K562 (cell line): ENCODE data around the gene PLPPR2. TPM values are rescaled to one million over a fixed set of nuclear protein-coding genes. Genes with fewer than 3 reads are reported as not detected.

Source experiments
- ARID3B ChIP-seq: fragments of 250-450 bp; sonication (Bioruptor Pico); IDR thresholded peaks from 2 replicates; pipeline ENCODE4 v1.4.0; 2020; ENCODE audit warnings: borderline replicate concordance
- ATF6 ChIP-seq: sonication (generic); formaldehyde crosslinking; IDR thresholded peaks from 2 replicates; pipeline ENCODE4 v1.4.0; 2020; ENCODE audit warnings: mild to moderate bottlenecking, missing genetic modification reagents
- CREB3L1 ChIP-seq: fragments of 450-650 bp; IDR thresholded peaks from 2 replicates; pipeline ENCODE4 v1.6.1; 2014; ENCODE audit warnings: low read depth, mild to moderate bottlenecking, moderate library complexity, borderline replicate concordance
- DLX4 ChIP-seq: fragments of 250-450 bp; sonication (Bioruptor Pico); IDR thresholded peaks from 2 replicates; pipeline ENCODE4 v1.6.1; 2021; ENCODE audit warnings: mild to moderate bottlenecking
- EGR1 ChIP-seq: fragments of 450-650 bp; conservative IDR thresholded peaks from 2 replicates; pipeline ENCODE4 v1.6.1; 2017; ENCODE audit warnings: mild to moderate bottlenecking
- ELF4 ChIP-seq: fragments of 450-650 bp; formaldehyde crosslinking; IDR thresholded peaks from 2 replicates; pipeline ENCODE4 v1.4.0; 2022; ENCODE audit warnings: missing genetic modification characterization
- FOXK2 ChIP-seq, 2 experiments: fragments of 450-650 bp; IDR thresholded peaks in 1 of 2; conservative IDR thresholded peaks in 1 of 2; 2 replicates each; pipeline ENCODE4 v1.6.1; 2016; ENCODE audit warnings: low read depth in 2 of 2, mild to moderate bottlenecking in 1 of 2
- HIVEP1 ChIP-seq: fragments of 250-450 bp; sonication (Bioruptor Pico); IDR thresholded peaks from 2 replicates; pipeline ENCODE4 v1.4.0; 2020; ENCODE audit warnings: mild to moderate bottlenecking
- KLF16 ChIP-seq: IDR thresholded peaks from 2 replicates; pipeline ENCODE4 v1.6.1; 2016; ENCODE audit warnings: antibody characterized with exemption
- MYNN ChIP-seq, 2 experiments: sonication (generic); formaldehyde crosslinking in 1 of 2; IDR thresholded peaks; 2 replicates each; pipeline versions ENCODE4 v1.5.0 to v1.6.1; 2016 to 2020; ENCODE audit warnings: antibody characterized with exemption in 1 of 2, missing genetic modification reagents in 1 of 2
- NEUROD1 ChIP-seq: fragments of 150-350 bp; IDR thresholded peaks from 2 replicates; pipeline ENCODE4 v1.6.1; 2014; ENCODE audit warnings: borderline replicate concordance, low read length, low read depth; ENCODE audit not compliant: partially characterized antibody
- NRF1 ChIP-seq, 2 experiments: fragments of 450-650 bp; IDR thresholded peaks in 1 of 2; conservative IDR thresholded peaks in 1 of 2; 2 replicates each; pipeline ENCODE4 v1.6.1; 2014; ENCODE audit warnings: mild to moderate bottlenecking in 2 of 2
- SLC30A9 ChIP-seq: fragments of 250-450 bp; sonication (Bioruptor Pico); IDR thresholded peaks from 2 replicates; pipeline ENCODE4 v1.8.0; 2022; ENCODE audit warnings: mild to moderate bottlenecking, moderate library complexity
- SNRNP70 ChIP-seq: fragments of 200-400 bp; formaldehyde crosslinking; optimal IDR thresholded peaks from 2 replicates; pipeline ENCODE3; 2017; ENCODE audit warnings: low read depth, low read length
- SPI1 ChIP-seq: IDR thresholded peaks from 2 replicates; pipeline ENCODE4 v1.6.1; 2011; ENCODE audit warnings: low read depth, low read length, control low read depth, borderline replicate concordance
- ZNF197 ChIP-seq: fragments of 200-800 bp; sonication (Bioruptor generic); IDR thresholded peaks from 2 replicates; pipeline ENCODE4 v1.6.1; 2016; ENCODE audit warnings: low read depth, missing genetic modification characterization, missing compliant biosample characterization
- ZNF23 ChIP-seq: fragments of 250-450 bp; sonication (Bioruptor Pico); IDR thresholded peaks from 2 replicates; pipeline ENCODE4 v1.4.0; 2020; ENCODE audit warnings: mild to moderate bottlenecking
- ZNF3 ChIP-seq: fragments of 250-450 bp; sonication (Bioruptor Pico); IDR thresholded peaks from 2 replicates; pipeline ENCODE4 v1.5.0; 2021; ENCODE audit warnings: mild to moderate bottlenecking, moderate library complexity
- ZNF41 ChIP-seq: fragments of 250-450 bp; sonication (Bioruptor Pico); conservative IDR thresholded peaks from 2 replicates; pipeline ENCODE4 v1.4.0; 2020; ENCODE audit warnings: mild to moderate bottlenecking
- polyA plus RNA-seq, 8 experiments: library from polyadenylated mRNA; depleted of rRNA in 4 of 8; stranded (reverse) in 5 of 8; unstranded in 3 of 8; fragments of >200 nt; fragmentation: Nextera tagmentation in 2 of 8; fragmentation: Illumina TruSeq in 1 of 8; extraction: Ambion mirVana in 2 of 8; extraction: Trizol in 1 of 8; gene quantifications; 2 replicates each; pipeline versions ENCODE4 v1.2.1 to v1.2.3, GENCODE V29; 2011 to 2014; ENCODE audit warnings: inconsistent platforms in 1 of 8, missing spikeins in 1 of 8
- total RNA-seq, 7 experiments: library from RNA; depleted of rRNA in 6 of 7; stranded (reverse); fragments of >200 nt in 6 of 7; fragmentation: Illumina TruSeq in 2 of 7; extraction: Trizol in 2 of 7; gene quantifications; 2 replicates each; pipeline versions ENCODE4 v1.2.1 to v1.2.3, GENCODE V29; 2011 to 2021; ENCODE audit warnings: low replicate concordance in 1 of 7

The PLPPR2 gene
- total and polyA plus RNA-seq, 9 of the 15 experiments (the other 6 are each of a cell fraction or from before 2014, with no cell fraction given), result 0.49 to 15.9 (median 3.4) TPM

GRCh38 chr19:11346104-11346940, 8.9 kb upstream of the PLPPR2 start, which contains the start of the genes CCDC159 and TMEM205 (continued):
- TF ChIP-seq ARID3B (CRISPR knock-in tag) (no peak), NEUROD1 (peak; percentile 92), CREB3L1 (no peak), ZNF3 (CRISPR knock-in tag) (no peak), FOXK2 (conservative IDR thresholded peaks at IDR 0.05 in 1 of 2, IDR thresholded peaks at IDR 0.05 in 1 of 2; ENCODE audit: low read depth in 2 of 2) (peak; percentile 49 to 65; a peak in 3 of 4 replicates), KLF16 (peak; percentile 61; the same call in 1 of the 2 replicates), ZNF41 (CRISPR knock-in tag) (no peak), SPI1 (peak; percentile 44; the same call in 1 of the 2 replicates), ZNF23 (CRISPR knock-in tag) (no peak), SLC30A9 (CRISPR knock-in tag) (no peak), ATF6 (CRISPR knock-in tag) (no peak), NRF1 (conservative IDR thresholded peaks at IDR 0.05 in 1 of 2, IDR thresholded peaks at IDR 0.05 in 1 of 2) (peak; percentile 69 to 72), MYNN (IDR thresholded peaks at IDR 0.05) (no peak), MYNN (CRISPR knock-in tag; IDR thresholded peaks at IDR 0.05) (no peak), EGR1 (peak; percentile 37; the same call in 1 of the 2 replicates), SNRNP70 (no peak), ZNF197 (CRISPR knock-in tag) (no peak), ELF4 (CRISPR knock-in tag) (no peak), DLX4 (no peak), HIVEP1 (CRISPR knock-in tag) (no peak)
